HG03571 (cell line): ENCODE results near the gene SNX7.

Experiments
- ATAC-seq: cut with Tn5 transposase; IDR thresholded peaks from one replicate; pipeline ENCODE4 v1.9.1; 2021; ENCODE audit not compliant: unreplicated experiment

Gene SNX7

GRCh38 chr1:98696077-98696476 is 34.6 kb downstream of the SNX7 start:
- ATAC-seq, result no peak

DNA sequence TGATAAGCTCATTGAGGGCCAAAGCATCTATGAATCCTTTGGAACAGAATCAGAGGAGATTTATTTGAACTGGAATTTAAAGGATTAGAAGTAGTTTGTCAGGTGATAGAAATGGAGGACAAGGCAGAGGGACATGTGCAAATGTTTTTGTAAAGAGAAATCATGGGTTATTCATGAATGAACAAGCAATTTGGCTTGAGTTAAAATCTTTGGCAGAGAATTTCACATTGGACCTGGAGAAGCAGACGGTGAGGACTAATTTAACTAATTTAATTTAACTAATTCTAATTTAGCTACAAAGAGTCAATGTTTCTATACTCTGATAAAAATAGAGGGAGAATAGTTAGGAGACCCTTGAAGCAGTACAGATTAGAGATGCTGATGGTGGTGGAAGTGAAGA is 36.3 kb downstream of the SNX7 start:
- no peak for ATAC-seq

- no peak for ATAC-seq
Measured at GRCh38 chr1:98698625-98699024, 37.1 kb downstream of the SNX7 start.

- no peak for ATAC-seq
Measured at GRCh38 chr1:98700228-98700627, 38.7 kb downstream of the SNX7 start.

GRCh38 chr1:98702976-98703375 is 41.5 kb downstream of the SNX7 start:
- ATAC-seq, result no peak

GRCh38 chr1:98704474-98704873 is 43.0 kb downstream of the SNX7 start:
- ATAC-seq, result no peak

DNA sequence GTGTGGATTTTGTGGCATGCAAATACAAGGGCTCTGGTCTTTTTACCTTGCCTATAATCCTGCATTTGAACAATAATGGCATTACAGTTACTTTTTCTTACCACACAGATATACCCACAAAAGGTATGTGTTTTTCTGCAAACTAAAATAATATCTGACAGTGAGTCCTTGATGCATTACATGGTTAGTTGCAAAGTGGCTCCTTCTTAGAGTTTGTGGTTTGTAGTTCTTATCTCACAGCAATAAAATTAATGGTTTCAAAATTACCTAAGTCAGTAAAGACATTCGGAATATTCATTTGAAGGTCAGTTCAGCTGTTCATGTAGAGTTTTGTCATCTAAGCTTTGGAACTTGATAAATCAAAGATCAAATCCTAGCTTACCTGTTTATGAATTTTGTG is 43.5 kb downstream of the SNX7 start:
- no peak for ATAC-seq

- ATAC-seq, result no peak
Measured at GRCh38 chr1:98705591-98705990, 44.1 kb downstream of the SNX7 start.

GRCh38 chr1:98706173-98706843 is 44.8 kb downstream of the SNX7 start:
- no peak for ATAC-seq

GRCh38 chr1:98707556-98707955 is 46.0 kb downstream of the SNX7 start:
- ATAC-seq, result no peak

- no peak for ATAC-seq
Measured at GRCh38 chr1:98709906-98710305, 48.4 kb downstream of the SNX7 start.

GRCh38 chr1:98723574-98723973 is 62.1 kb downstream of the SNX7 start:
- ATAC-seq, result no peak

DNA sequence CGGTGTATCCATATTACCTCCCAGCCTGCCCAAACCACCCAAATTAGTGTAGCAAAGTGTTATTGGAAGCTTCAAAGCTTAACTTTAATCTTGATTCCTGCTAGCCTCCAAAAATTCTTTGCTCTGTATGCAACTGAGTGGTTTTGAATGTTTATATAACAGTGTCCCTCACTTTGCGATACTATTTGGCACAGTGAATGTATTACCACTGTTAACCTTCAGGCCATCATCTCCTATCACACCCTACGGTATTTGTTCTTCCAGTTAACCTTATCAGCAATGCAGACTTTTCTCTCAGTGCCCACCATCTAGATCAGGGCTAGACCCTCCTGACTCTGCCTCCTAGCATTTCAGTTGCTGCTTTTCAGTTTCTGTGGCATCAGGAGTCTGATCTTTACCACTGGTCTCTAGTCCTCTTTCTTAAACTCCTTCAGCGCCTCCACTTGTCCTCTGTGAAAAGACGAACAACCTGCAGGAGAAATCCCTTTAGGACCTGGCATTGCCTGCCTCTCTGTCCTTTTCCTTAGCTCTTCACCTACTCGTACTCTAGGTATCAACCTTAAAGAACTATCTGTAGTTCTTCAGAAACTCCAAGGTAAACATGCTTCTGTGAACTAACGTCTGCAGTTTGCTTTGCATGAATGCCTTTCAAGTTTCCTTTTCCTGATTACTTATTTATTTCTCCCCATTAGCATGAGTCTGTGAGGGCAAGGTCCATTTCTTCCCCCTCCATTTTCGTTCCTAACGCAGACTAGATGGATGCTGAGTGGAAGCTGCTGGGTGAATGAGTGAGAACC is 71.7 kb downstream of the SNX7 start:
- no peak for ATAC-seq

GRCh38 chr1:98733782-98734112 is 72.2 kb downstream of the SNX7 start:
- no peak for ATAC-seq

DNA sequence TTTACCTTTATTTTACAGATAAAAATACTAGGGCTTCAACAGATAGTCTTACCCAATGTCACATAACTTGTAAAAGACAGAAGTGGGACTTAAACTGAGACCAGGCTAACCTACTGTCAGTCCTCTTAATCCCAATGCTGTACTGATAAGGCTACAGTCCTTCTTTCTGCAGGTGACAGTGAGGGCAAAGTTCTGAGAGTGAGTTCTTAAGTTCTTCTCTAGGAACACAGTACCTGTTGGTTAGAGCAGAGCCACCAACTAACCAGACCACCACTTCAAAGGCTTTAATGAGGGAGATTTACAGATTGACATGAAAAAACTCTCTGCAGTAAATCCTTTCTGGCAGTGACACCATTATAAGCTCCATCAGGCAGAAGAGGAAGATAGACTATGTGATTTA is 74.2 kb downstream of the SNX7 start:
- ATAC-seq, result no peak

DNA sequence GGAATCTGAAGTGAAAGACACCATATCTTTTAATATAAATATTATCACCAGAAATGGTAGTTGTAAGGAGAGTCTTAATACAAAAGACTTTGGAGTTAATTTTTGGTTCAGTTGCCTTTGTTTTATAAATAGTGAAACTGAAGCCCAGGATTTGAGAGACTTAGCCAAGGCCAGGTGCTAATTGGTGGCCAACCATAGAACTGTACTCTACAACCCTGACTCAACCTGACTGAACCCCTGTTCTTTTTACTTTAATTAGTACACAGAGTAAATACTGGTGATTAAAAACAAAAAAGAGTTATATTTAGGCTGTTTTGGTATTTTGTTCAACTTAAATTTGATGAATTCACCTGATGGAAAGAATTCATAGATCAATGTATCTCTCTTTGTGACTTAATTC is 76.3 kb downstream of the SNX7 start:
- ATAC-seq, result no peak

DNA sequence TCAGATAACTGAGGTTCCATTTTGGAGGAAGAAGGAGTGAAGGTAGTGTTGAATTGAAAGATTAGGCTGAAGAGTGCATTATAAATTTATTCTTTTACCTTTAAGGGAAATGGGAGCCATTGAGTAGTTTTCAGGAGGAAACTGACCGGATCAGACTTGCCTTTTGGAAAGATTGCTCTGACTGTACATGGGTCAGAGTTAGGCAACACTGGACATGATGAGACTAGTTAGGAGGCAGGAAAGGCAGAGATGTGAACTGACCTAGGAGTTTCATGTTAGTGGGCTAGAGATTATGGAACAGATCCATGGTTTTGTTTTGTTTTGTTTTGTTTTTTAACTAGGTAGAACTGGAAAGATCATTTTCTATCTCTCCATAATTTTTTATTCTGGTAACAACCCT is 78.2 kb downstream of the SNX7 start:
- ATAC-seq, result no peak

DNA sequence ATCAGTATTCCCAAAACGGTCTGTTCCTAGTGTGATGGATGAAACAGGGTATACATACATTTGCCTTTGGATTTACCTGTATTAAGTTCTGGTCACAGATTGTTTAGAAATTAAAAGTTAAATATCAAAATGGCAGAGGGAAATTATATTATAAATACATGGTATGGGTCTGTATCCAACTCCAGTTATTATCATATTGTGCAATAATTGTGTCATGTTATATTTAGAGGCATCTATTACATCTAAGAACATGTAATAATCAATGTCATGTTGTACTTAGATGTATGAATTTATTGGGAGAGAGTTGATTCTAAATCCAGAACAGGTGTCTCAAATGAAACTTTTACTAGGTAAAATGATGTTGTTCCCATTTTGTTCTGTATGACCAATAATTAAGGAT is 79.6 kb downstream of the SNX7 start:
- ATAC-seq, result no peak

DNA sequence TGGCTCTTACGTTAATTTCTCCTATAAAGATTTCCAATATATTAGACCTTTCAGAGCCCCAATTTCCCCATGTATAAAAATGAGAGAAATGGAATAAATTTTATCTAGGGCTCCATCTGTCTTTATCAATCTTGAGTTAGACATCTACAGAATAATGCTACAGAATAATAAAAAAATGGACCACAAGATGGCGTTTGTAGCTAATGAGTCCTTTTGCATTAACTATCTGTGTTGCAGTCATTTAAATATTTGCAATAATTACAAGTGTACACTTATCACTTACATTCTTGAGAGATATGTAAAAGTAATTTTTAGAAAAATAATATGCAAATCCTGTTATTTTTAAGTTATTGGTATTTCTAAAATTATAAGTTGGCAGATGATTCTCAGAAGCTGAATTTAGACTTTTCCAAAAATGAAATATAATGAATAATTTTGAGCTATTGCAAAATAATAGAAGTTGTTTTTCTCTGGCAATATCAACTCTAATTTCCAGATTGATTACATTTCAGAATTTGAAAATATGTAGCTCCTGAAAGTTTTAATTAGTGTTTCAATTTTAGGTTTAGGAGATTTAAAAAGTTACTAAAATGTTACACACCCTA is 87.7 kb downstream of the SNX7 start:
- ATAC-seq, result no peak

DNA sequence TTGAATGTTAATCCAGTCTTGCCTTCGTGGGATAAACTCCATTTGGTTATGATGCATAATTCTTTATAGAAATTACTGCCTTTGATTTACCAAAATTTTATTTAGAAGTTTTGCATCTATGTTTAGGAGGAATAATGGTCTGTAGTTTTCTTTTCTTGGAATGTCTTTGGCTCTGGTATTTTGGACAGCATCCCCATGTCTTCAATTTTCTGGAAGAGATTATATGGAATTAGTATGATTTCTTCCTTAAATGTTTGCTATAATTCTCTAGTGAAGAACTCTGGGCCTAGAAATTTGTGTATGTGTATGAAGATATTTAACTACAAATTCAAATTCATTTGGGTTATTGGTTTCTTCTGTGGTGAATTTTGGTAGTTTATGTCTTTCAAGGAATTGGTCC is 92.7 kb downstream of the SNX7 start:
- no peak for ATAC-seq

DNA sequence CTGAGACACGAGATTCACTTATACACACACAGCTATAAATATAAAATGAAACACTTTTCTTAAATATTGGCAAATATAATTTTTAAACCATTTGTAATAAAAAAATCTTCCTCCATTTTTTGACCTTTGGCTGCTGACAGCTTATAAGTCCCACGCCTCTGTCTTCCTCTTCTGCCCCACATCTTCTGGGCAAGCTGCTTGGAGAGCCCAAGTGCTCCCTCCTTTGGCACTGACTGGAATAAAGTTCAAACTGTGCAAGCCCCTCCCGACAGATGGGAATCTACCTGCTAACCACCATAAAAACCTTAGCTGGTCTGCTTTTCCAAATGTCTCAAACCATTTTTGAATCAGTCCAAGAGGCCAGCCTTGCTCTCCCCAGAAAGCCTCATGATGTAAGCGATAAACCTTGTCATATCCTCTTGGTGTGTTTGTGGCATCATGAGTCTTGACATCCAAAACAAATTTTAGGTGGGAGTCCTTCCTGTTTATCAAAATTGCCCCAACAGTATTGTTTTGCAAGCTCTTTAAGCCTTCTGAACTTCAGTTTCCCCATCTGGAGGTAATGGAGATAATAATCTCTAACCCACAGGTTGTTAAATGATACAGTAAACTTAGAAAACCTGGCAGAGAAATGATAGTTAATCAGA is 99.8 kb downstream of the SNX7 start:
- no peak for ATAC-seq
